GM10248 (cell line): Measurements from ENCODE around the gene DNAH11.

Experiments used
- CTCF ChIA-PET: fragments of 300-600 bp; sonication (Branson Sonifier 250); formaldehyde crosslinking; extraction: SDS; loops from one replicate; lab custom pipeline; 2021; ENCODE audit warnings: antibody characterized with exemption; lab: Yijun Ruan, JAX
- POLR2A ChIA-PET: fragments of 350-650 bp; sonication (Branson Sonifier 250); formaldehyde crosslinking; extraction: SDS; loops from one replicate; lab custom pipeline; 2020; ENCODE audit warnings: antibody characterized with exemption; lab: Yijun Ruan, JAX
- DNase-seq: peaks from one replicate; pipeline ENCODE4 v3.0.0; 2012; ENCODE audit errors: extremely low spot score
- CTCF ChIP-seq: IDR thresholded peaks from 2 replicates; pipeline ENCODE4 v1.5.1; 2012; ENCODE audit warnings: mild to moderate bottlenecking, low read depth; ENCODE audit errors: extremely low read depth, missing control alignments, control extremely low read depth

The DNAH11 gene, protein sequence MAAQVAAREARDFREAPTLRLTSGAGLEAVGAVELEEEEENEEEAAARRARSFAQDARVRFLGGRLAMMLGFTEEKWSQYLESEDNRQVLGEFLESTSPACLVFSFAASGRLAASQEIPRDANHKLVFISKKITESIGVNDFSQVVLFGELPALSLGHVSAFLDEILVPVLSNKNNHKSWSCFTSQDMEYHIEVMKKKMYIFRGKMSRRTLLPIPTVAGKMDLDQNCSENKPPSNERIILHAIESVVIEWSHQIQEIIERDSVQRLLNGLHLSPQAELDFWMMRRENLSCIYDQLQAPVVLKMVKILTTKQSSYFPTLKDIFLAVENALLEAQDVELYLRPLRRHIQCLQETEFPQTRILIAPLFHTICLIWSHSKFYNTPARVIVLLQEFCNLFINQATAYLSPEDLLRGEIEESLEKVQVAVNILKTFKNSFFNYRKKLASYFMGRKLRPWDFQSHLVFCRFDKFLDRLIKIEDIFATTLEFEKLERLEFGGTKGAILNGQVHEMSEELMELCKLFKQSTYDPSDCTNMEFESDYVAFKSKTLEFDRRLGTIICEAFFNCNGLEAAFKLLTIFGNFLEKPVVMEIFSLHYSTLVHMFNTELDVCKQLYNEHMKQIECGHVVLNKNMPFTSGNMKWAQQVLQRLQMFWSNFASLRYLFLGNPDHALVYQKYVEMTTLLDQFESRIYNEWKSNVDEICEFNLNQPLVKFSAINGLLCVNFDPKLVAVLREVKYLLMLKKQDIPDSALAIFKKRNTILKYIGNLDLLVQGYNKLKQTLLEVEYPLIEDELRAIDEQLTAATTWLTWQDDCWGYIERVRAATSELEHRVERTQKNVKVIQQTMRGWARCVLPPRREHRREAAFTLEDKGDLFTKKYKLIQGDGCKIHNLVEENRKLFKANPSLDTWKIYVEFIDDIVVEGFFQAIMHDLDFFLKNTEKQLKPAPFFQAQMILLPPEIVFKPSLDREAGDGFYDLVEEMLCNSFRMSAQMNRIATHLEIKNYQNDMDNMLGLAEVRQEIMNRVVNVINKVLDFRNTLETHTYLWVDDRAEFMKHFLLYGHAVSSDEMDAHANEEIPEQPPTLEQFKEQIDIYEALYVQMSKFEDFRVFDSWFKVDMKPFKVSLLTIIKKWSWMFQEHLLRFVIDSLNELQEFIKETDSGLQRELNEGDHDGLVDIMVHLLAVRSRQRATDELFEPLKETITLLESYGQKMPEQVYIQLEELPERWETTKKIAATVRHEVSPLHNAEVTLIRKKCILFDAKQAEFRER (N-terminal part only)

DNA sequence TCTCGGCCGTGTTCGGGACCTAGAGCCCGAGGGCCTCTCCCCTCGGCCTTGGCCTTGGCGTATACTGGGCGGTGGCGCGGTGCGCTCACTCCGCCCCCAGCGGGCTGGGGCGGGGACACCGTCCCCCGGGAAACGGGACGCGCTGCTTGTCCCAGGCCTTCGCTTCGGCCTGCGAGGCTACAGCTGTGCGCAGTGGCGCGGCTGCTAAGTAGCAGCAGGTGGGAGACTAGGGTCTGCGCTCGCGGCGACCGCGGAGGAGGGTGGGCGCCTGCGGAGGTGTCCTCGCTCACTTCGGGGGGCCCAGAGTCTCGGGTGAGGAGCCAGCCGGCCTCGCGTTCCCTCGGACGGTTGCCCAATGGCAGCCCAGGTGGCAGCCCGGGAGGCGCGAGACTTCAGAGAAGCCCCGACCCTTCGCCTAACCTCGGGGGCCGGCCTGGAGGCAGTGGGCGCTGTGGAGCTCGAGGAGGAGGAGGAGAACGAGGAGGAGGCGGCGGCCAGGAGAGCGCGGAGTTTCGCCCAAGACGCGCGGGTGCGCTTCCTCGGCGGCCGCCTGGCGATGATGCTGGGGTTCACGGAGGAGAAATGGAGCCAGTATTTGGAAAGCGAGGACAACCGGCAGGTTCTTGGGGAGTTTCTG is at the start of gene DNAH11:
DNAH11 (plus strand) TSS at position 149 of the 637 bp plus-strand sequence; CDS start at position 356, 207 bp downstream.
- TF ChIP-seq CTCF, result no peak
- ChIA-PET CTCF (interaction anchor here (1.2 kb wide), 1 partner anchor 29 kb away, joined by 3 read pairs; no protein-coding TSS in a partner anchor), POLR2A (no interaction called here)
- DNase-seq, result peak; percentile 77

GRCh38 chr7:21495731-21496130 is 47.1 kb upstream of the DNAH11 start:
- no peak for TF ChIP-seq CTCF
- DNase-seq, result no peak
- CTCF ChIA-PET, result no interaction called here
- POLR2A ChIA-PET, result no interaction called here

DNA sequence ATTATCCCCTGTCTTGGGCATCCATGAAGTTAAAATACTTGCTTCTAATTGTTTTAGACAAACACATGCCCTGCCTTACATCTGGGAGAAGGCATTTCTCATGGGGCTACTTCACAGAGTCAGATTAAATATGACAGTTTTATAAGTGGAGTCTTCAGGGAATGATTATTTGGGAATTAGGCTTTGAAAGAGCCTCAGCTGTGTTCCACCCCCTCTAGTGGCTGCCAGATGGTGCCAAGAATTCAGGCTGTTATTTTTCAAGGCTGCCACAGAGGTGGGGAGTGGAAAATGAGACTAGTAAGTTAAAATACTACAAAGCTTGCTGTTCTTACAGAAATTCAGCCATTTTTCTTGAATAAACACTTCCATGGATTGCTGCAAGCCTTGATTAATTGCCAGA is 45.8 kb upstream of the DNAH11 start:
- no peak for DNase-seq
- ChIA-PET POLR2A (no interaction called here), CTCF (interaction anchor here (1.6 to 1.8 kb wide), 2 partner anchors 15 to 175 kb away, joined by 3 read pairs; no protein-coding TSS in a partner anchor)
- no peak for TF ChIP-seq CTCF

DNA sequence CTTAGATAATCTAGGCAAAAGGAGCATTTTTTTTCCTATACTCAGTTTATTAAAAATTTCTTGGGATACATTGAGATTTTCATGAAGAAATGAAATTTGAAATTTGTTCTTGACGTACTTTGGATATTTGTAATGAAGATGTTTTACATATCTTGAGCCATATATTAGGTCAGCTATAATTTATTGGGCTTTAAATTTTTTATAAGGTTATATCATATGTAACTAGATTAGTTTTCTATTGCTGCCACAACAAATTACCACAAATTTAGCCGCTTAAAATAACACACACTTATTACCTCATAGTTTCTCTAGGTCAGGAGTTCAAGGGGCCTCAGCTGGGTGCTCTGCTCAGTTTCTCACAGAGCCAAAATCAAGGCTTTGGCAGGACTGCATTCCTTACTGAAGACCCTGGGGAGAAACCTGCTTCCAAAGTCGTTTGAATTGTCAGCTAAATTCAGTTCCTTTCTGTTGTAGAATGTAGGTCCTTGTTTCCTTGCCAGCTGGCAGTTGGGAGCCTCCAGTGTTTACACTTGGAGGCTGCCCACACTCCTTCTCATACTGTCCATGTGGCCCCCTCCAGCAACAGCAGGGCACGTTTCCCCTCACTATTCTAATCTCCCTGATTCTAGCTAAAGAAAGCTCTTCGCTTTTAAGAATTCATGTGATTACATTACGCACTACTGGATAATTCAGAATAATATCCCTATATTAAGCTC is 42.6 kb upstream of the DNAH11 start:
- no peak for TF ChIP-seq CTCF
- no peak for DNase-seq
- CTCF ChIA-PET, result no interaction called here
- POLR2A ChIA-PET, result no interaction called here

DNA sequence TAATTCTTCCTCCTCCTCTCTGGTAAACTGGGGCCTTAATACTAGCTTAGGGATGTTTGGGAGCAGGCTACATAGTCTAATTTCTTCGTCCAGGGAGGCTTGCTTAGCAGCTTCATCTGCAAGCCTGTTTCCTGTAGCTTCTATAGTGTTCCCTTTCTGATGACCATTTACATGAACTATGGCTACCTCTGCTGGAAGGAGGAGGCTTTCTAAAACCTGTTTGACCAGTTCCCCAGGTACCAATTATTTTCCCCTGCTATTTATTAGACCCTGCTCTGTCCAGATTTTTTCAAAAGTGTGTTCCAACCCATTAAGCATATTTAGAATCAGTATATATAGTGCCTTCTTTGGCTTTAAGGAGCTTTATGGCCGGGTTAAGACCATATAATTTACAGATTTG is 38.8 kb upstream of the DNAH11 start:
- ChIA-PET CTCF (interaction anchor here (1.1 kb wide), 1 partner anchor 22 kb away, joined by 3 read pairs; no protein-coding TSS in a partner anchor), POLR2A (no interaction called here)
- no peak for DNase-seq
- no peak for TF ChIP-seq CTCF
